ENCODE data around the gene SLC25A36. TPM values are rescaled to one million over a fixed set of nuclear protein-coding genes. Genes with fewer than 3 reads are reported as not detected.

Gene SLC25A36
- total and polyA plus RNA-seq, 2 donors (not counting 3 experiments of a cell fraction or from before 2014, with no cell fraction given) = 17.7 to 38.8 TPM

GRCh38 chr3:140929446-140929845 lies 12.2 kb upstream of the SLC25A36 start:
- FAIRE-seq (no peak), DNase-seq (ENCODE audit: low read depth, low spot score) (no peak)
- no peaks in the 10 kb centered on the region for H3K4me1 ChIP-seq (ENCODE audit: control insufficient read depth, extremely low read depth, insufficient read depth, low read length)
- no TSS peak for BruUV-seq (replicated peaks)
- no peak overlapping the region for H3K9ac ChIP-seq (replicated peaks; ENCODE audit: extremely low read depth, insufficient read depth, low read length)
- no peak overlapping the region for H3K4me3 ChIP-seq (replicated peaks in 1 of 3; ENCODE audit: insufficient read depth in 1 of 3, low read depth in 1 of 3, low read length in 3 of 3)
- intact Hi-C loops (cut with micrococcal nuclease) (no loop called here), dilution Hi-C loops (cut with MboI; ENCODE audit: extremely low pct_ligation_motif_present, low sequenced_read_pairs) (no loop called here)
- no peaks in the 10 kb centered on the region for H4K20me1 ChIP-seq (replicated peaks; ENCODE audit: control insufficient read depth, extremely low read depth, insufficient read depth, low read length)
- TF ChIP-seq GATA2 (IDR thresholded peaks at IDR 0.05; ENCODE audit: insufficient read depth, insufficient read length, low read depth, low read length) (no peak), POLR2AphosphoS5 (IDR thresholded peaks at IDR 0.05; ENCODE audit: insufficient read depth, low read depth, low read length) (no peak), FOS (IDR thresholded peaks at IDR 0.05; ENCODE audit: borderline replicate concordance, insufficient read depth, low read length) (no peak), POLR2A (IDR thresholded peaks at IDR 0.05; ENCODE audit: low read depth, low read length) (no peak), JUN (IDR thresholded peaks at IDR 0.05; ENCODE audit: borderline replicate concordance, insufficient read depth, insufficient read length, low read depth) (no peak), MYC (IDR thresholded peaks at IDR 0.05; ENCODE audit: low read depth, low read length) (no peak), EZH2 (IDR thresholded peaks at IDR 0.05; ENCODE audit: borderline replicate concordance, low read depth, low read length, severe bottlenecking) (no peak)
- TF ChIP-seq, protein P1, sequence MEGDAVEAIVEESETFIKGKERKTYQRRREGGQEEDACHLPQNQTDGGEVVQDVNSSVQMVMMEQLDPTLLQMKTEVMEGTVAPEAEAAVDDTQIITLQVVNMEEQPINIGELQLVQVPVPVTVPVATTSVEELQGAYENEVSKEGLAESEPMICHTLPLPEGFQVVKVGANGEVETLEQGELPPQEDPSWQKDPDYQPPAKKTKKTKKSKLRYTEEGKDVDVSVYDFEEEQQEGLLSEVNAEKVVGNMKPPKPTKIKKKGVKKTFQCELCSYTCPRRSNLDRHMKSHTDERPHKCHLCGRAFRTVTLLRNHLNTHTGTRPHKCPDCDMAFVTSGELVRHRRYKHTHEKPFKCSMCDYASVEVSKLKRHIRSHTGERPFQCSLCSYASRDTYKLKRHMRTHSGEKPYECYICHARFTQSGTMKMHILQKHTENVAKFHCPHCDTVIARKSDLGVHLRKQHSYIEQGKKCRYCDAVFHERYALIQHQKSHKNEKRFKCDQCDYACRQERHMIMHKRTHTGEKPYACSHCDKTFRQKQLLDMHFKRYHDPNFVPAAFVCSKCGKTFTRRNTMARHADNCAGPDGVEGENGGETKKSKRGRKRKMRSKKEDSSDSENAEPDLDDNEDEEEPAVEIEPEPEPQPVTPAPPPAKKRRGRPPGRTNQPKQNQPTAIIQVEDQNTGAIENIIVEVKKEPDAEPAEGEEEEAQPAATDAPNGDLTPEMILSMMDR (IDR thresholded peaks at IDR 0.05; ENCODE audit: extremely low read depth in 1 of 2, insufficient read depth in 1 of 2, low read depth in 1 of 2, low read length in 2 of 2) = no peak
- TF ChIP-seq, protein P2, sequence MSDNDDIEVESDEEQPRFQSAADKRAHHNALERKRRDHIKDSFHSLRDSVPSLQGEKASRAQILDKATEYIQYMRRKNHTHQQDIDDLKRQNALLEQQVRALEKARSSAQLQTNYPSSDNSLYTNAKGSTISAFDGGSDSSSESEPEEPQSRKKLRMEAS (IDR thresholded peaks at IDR 0.05; ENCODE audit: insufficient read depth, insufficient read length) = no peak
- no peaks in the 10 kb centered on the region for H3K79me2 ChIP-seq (ENCODE audit: control insufficient read depth, insufficient read depth, low read length)
- ChIA-PET CTCF (interaction anchor here (0.6 kb wide), 1 partner anchor 31 kb away, joined by 3 read pairs; no protein-coding TSS in a partner anchor), POLR2A (no interaction called here)
- H3K27me3 ChIP-seq (ENCODE audit: control insufficient read depth in 2 of 2, insufficient read depth in 2 of 2, low read length in 2 of 2) = peaks cover 7 to 13% of the 10 kb centered on the region in 2 experiments
- no peaks in the 10 kb centered on the region for H3K36me3 ChIP-seq (ENCODE audit: control insufficient read depth in 2 of 2, extremely low read depth in 1 of 2, insufficient read depth in 2 of 2, low read length in 2 of 2)
- no peaks in the 10 kb centered on the region for H3K9me1 ChIP-seq (replicated peaks; ENCODE audit: control insufficient read depth, extremely low read depth, insufficient read depth, low read length)
- no peaks in the 10 kb centered on the region for H3K9me3 ChIP-seq (replicated peaks; ENCODE audit: control insufficient read depth, insufficient read depth, low read length)
- no peak overlapping the region for H2AFZ ChIP-seq (ENCODE audit: low read depth, low read length)
- H3K27ac ChIP-seq (ENCODE audit: insufficient read depth, low read depth, low read length) = no peak overlapping the region
- H3K4me2 ChIP-seq (ENCODE audit: insufficient read depth, low read length) = no peak overlapping the region

All from endothelial cell of umbilical vein (primary cell).